GM23338 (cell line): ENCODE results near the gene PNPLA7.

Experiments used
- CREB1 ChIP-seq: fragments of 250-450 bp; sonication (Bioruptor Pico); IDR thresholded peaks from 2 replicates; pipeline ENCODE4 v1.5.0; 2020; ENCODE audit warnings: low read depth, mild to moderate bottlenecking, moderate library complexity
- CTCF ChIP-seq, 2 experiments: fragments of 200-600 bp in 1 of 2; sonication (generic) in 1 of 2; conservative IDR thresholded peaks; 2 replicates each; pipeline versions ENCODE4 v1.5.1 to v1.6.1; 2016 to 2017; ENCODE audit warnings: antibody characterized with exemption in 2 of 2, low read depth in 2 of 2, mild to moderate bottlenecking in 2 of 2, moderate library complexity in 1 of 2
- EZH2 ChIP-seq: fragments of 200-600 bp; sonication (generic); IDR thresholded peaks from one replicate; pipeline ENCODE4 v1.8.0; 2017; ENCODE audit warnings: antibody characterized with exemption, mild to moderate bottlenecking, low read depth; ENCODE audit not compliant: unreplicated experiment
- EZH2phosphoT487 ChIP-seq: fragments of 200-600 bp; sonication (generic); IDR thresholded peaks from one replicate; pipeline ENCODE4 v1.8.1; 2018; ENCODE audit warnings: antibody characterized with exemption; ENCODE audit not compliant: unreplicated experiment
- JUNB ChIP-seq: IDR thresholded peaks from one replicate; pipeline ENCODE4 v1.6.1; 2016; ENCODE audit warnings: antibody characterized with exemption; ENCODE audit not compliant: unreplicated experiment
- NANOG ChIP-seq: IDR thresholded peaks from 2 replicates; pipeline ENCODE4 v1.6.1; 2016; ENCODE audit warnings: antibody characterized with exemption, borderline replicate concordance
- POLR2AphosphoS5 ChIP-seq: IDR thresholded peaks from 2 replicates; pipeline ENCODE4 v1.6.1; 2016; ENCODE audit warnings: antibody characterized with exemption, low read depth
- STAT1 ChIP-seq: IDR thresholded peaks from one replicate; pipeline ENCODE4 v1.6.1; 2016; ENCODE audit warnings: antibody characterized with exemption; ENCODE audit not compliant: unreplicated experiment
- ZNF114 ChIP-seq: fragments of 250-450 bp; sonication (Bioruptor Pico); IDR thresholded peaks from 2 replicates; pipeline ENCODE4 v1.5.0; 2020; ENCODE audit warnings: mild to moderate bottlenecking, moderate library complexity
- ZNF331 ChIP-seq: fragments of 250-450 bp; sonication (Bioruptor Pico); IDR thresholded peaks from 2 replicates; pipeline ENCODE4 v1.5.0; 2020; ENCODE audit warnings: low read depth, mild to moderate bottlenecking, moderate library complexity
- TF ChIP-seq, protein P1 (sequence below): IDR thresholded peaks from one replicate; pipeline ENCODE4 v1.6.1; 2018; ENCODE audit warnings: antibody characterized with exemption; ENCODE audit not compliant: unreplicated experiment

GRCh38 chr9:137428841-137429545, 121.2 kb downstream of the PNPLA7 start:
- TF ChIP-seq EZH2 (no peak), CTCF (conservative IDR thresholded peaks at IDR 0.05; ENCODE audit: low read depth in 2 of 2) (no peak), POLR2AphosphoS5 (no peak), STAT1 (no peak), EZH2phosphoT487 (no peak), ZNF331 (CRISPR knock-in tag) (no peak), JUNB (no peak), ZNF114 (CRISPR knock-in tag) (no peak), NANOG (no peak), CREB1 (CRISPR knock-in tag) (no peak)
- TF ChIP-seq, protein P1, sequence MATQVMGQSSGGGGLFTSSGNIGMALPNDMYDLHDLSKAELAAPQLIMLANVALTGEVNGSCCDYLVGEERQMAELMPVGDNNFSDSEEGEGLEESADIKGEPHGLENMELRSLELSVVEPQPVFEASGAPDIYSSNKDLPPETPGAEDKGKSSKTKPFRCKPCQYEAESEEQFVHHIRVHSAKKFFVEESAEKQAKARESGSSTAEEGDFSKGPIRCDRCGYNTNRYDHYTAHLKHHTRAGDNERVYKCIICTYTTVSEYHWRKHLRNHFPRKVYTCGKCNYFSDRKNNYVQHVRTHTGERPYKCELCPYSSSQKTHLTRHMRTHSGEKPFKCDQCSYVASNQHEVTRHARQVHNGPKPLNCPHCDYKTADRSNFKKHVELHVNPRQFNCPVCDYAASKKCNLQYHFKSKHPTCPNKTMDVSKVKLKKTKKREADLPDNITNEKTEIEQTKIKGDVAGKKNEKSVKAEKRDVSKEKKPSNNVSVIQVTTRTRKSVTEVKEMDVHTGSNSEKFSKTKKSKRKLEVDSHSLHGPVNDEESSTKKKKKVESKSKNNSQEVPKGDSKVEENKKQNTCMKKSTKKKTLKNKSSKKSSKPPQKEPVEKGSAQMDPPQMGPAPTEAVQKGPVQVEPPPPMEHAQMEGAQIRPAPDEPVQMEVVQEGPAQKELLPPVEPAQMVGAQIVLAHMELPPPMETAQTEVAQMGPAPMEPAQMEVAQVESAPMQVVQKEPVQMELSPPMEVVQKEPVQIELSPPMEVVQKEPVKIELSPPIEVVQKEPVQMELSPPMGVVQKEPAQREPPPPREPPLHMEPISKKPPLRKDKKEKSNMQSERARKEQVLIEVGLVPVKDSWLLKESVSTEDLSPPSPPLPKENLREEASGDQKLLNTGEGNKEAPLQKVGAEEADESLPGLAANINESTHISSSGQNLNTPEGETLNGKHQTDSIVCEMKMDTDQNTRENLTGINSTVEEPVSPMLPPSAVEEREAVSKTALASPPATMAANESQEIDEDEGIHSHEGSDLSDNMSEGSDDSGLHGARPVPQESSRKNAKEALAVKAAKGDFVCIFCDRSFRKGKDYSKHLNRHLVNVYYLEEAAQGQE = no peak
